K562 (cell line): ENCODE data around the gene SERPINH1. TPM values are rescaled to one million over a fixed set of nuclear protein-coding genes. Genes with fewer than 3 reads are reported as not detected.

Experiments
- ATAC-seq: fragments of 200-7000 bp; cut with Tn5 transposase; 3 replicates; pipeline ENCODE4 v1.9.1; 2020; ENCODE audit warnings: moderate library complexity
- BruUV-seq: library from RNA; stranded (reverse); fragments of 400-500 nt; replicated peaks from 2 replicates; lab custom pipeline; 2021; lab: Mats Ljungman, UMichigan
- CTCF ChIA-PET: fragments of 300-600 bp; formaldehyde crosslinking; extraction: SDS; loops from one replicate; lab custom pipeline; 2021; ENCODE audit warnings: low intra/inter-chr PET ratio; lab: Yijun Ruan, JAX
- POLR2A ChIA-PET: fragments of 300-600, 350-650 bp; sonication (Branson Sonifier 250); formaldehyde crosslinking; extraction: SDS; loops from one replicate; lab custom pipeline; 2021; ENCODE audit warnings: antibody characterized with exemption, inconsistent platforms; lab: Yijun Ruan, JAX
- DNase-seq, 4 experiments: peaks; one replicate each; pipeline versions ENCODE4 v3.0.0 to v3.0.0-alpha.2; 2011 to 2018; ENCODE audit warnings: low spot score in 3 of 4, mixed read lengths in 3 of 4; ENCODE audit errors: extremely low read depth in 1 of 4
- FAIRE-seq: peaks from 2 replicates; lab custom pipeline; 2011; peaks lifted over from hg19 to GRCh38; lab: Jason Lieb, UNC
- H2AFZ ChIP-seq: 2 replicates; pipeline ENCODE4 v1.6.0; 2011; ENCODE audit warnings: low read depth, low read length, control low read depth, inconsistent platforms
- H3K27ac ChIP-seq: fragments of 200-600 bp; 3 replicates; pipeline ENCODE4 v1.8.0; 2011; ENCODE audit warnings: low read depth, mild to moderate bottlenecking, control low read depth, inconsistent platforms, low read length, moderate library complexity, mixed read lengths; ENCODE audit errors: extremely low read depth
- H3K27me3 ChIP-seq, 2 experiments: fragments of 300-600 bp in 1 of 2; 2 replicates in 1 of 2; 3 replicates in 1 of 2; pipeline versions ENCODE4 v1.6.0 to v1.8.0; 2011; ENCODE audit warnings: inconsistent platforms in 2 of 2, low read length in 2 of 2, mild to moderate bottlenecking in 1 of 2, mixed read lengths in 1 of 2, moderate library complexity in 1 of 2; ENCODE audit not compliant: control insufficient read depth in 2 of 2, insufficient read depth in 2 of 2
- H3K36me3 ChIP-seq: fragments of 300-600 bp; 3 replicates; pipeline ENCODE4 v1.8.0; 2011; ENCODE audit warnings: mild to moderate bottlenecking, low read length, inconsistent platforms; ENCODE audit not compliant: control insufficient read depth, insufficient read depth
- H3K4me1 ChIP-seq, 2 experiments: fragments of 200-600 bp in 1 of 2; replicated peaks in 1 of 2; 2 replicates in 1 of 2; 3 replicates in 1 of 2; pipeline versions ENCODE4 v1.5.1 to v1.8.0; 2011; ENCODE audit warnings: inconsistent platforms in 2 of 2, low read length in 2 of 2, mild to moderate bottlenecking in 1 of 2, mixed read lengths in 1 of 2, moderate library complexity in 1 of 2; ENCODE audit not compliant: control insufficient read depth in 2 of 2, insufficient read depth in 2 of 2
- H3K4me2 ChIP-seq: 2 replicates; pipeline ENCODE4 v1.6.1; 2011; ENCODE audit warnings: low read length, control low read depth, inconsistent platforms, mixed read lengths; ENCODE audit not compliant: insufficient read depth
- H3K4me3 ChIP-seq: fragments of 200-600 bp; sonication (generic), shearing (Covaris generic); 2 replicates; pipeline ENCODE4 v1.5.1; 2016; ENCODE audit warnings: control low read depth, inconsistent platforms
- H3K79me2 ChIP-seq: fragments of 200-600 bp; 3 replicates; pipeline ENCODE4 v1.8.0; 2011; ENCODE audit warnings: low read length, inconsistent platforms; ENCODE audit not compliant: control insufficient read depth, insufficient read depth
- H3K9ac ChIP-seq, 2 experiments: 2 replicates each; pipeline versions ENCODE4 v1.6.0 to v1.6.1; 2011; ENCODE audit warnings: low read depth in 2 of 2, low read length in 2 of 2, control low read depth in 1 of 2, inconsistent platforms in 1 of 2, mild to moderate bottlenecking in 1 of 2, mixed read lengths in 1 of 2; ENCODE audit not compliant: insufficient read depth in 1 of 2
- H3K9me1 ChIP-seq: one replicate; pipeline ENCODE4 v1.6.0; 2011; ENCODE audit warnings: inconsistent platforms, mild to moderate bottlenecking, low read length, moderate library complexity; ENCODE audit not compliant: control insufficient read depth, insufficient read depth
- H3K9me3 ChIP-seq: replicated peaks from 2 replicates; pipeline ENCODE4 v1.5.1; 2011; ENCODE audit warnings: low read depth, low read length, inconsistent platforms; ENCODE audit not compliant: control insufficient read depth, insufficient read depth
- H4K20me1 ChIP-seq: replicated peaks from 2 replicates; pipeline ENCODE4 v1.6.1; 2011; ENCODE audit warnings: low read length, inconsistent platforms, mixed read lengths; ENCODE audit not compliant: control insufficient read depth, insufficient read depth
- CBX2 ChIP-seq: fragments of 200-600 bp; sonication (generic); IDR thresholded peaks from one replicate; pipeline ENCODE4 v1.6.1; 2012; ENCODE audit warnings: mild to moderate bottlenecking, low read length, inconsistent platforms; ENCODE audit not compliant: insufficient read depth, poor library complexity, severe bottlenecking
- ESRRA ChIP-seq: fragments of 450-650 bp; IDR thresholded peaks from 2 replicates; pipeline ENCODE4 v1.6.1; 2014; ENCODE audit warnings: low read depth, mild to moderate bottlenecking, moderate library complexity, borderline replicate concordance
- ILK ChIP-seq: fragments of 450-650 bp; IDR thresholded peaks from 2 replicates; pipeline ENCODE4 v1.6.1; 2016; ENCODE audit warnings: missing genetic modification characterization, low read depth, mild to moderate bottlenecking, missing compliant biosample characterization, moderate library complexity, borderline replicate concordance
- NFIC ChIP-seq: fragments of 450-650 bp; IDR thresholded peaks from 2 replicates; pipeline ENCODE4 v1.6.1; 2017; ENCODE audit warnings: mild to moderate bottlenecking, inconsistent platforms
- PML ChIP-seq: IDR thresholded peaks from 2 replicates; pipeline ENCODE4 v1.6.1; 2012; ENCODE audit warnings: low read length, inconsistent platforms
- POLR2AphosphoS5 ChIP-seq: IDR thresholded peaks from 2 replicates; pipeline ENCODE4 v1.6.1; 2011; ENCODE audit warnings: mild to moderate bottlenecking, low read depth, low read length, moderate library complexity; ENCODE audit not compliant: control insufficient read depth, insufficient read depth
- PTBP1 ChIP-seq: fragments of 200-400 bp; formaldehyde crosslinking; IDR thresholded peaks from 2 replicates; pipeline ENCODE4 v1.6.1; 2017; ENCODE audit warnings: low read depth, low read length
- RBFOX2 ChIP-seq: fragments of 200-400 bp; formaldehyde crosslinking; IDR thresholded peaks from 2 replicates; pipeline ENCODE4 v1.6.1; 2017; ENCODE audit warnings: low read depth, mild to moderate bottlenecking, low read length, moderate library complexity
- SMARCE1 ChIP-seq: fragments of 450-650 bp; IDR thresholded peaks from 2 replicates; pipeline ENCODE4 v1.7.1; 2016; ENCODE audit warnings: mild to moderate bottlenecking
- STAT5A ChIP-seq: IDR thresholded peaks from 2 replicates; pipeline ENCODE4 v1.6.1; 2012; ENCODE audit warnings: low read length, inconsistent platforms, borderline replicate concordance
- TBL1XR1 ChIP-seq, 2 experiments: IDR thresholded peaks; 2 replicates each; pipeline ENCODE4 v1.6.1; 2012; ENCODE audit warnings: improper control_type of control experiment in 2 of 2, low read length in 2 of 2, mild to moderate bottlenecking in 1 of 2
- ZBTB1 ChIP-seq: sonication (generic); formaldehyde crosslinking; IDR thresholded peaks from 2 replicates; pipeline ENCODE4 v1.8.1; 2023; ENCODE audit warnings: missing genetic modification reagents, low read depth, mild to moderate bottlenecking, borderline replicate concordance
- ZFP30 ChIP-seq: fragments of 250-450 bp; sonication (Bioruptor Pico); IDR thresholded peaks from 2 replicates; pipeline ENCODE4 v1.8.0; 2022; ENCODE audit warnings: moderate library complexity, mild to moderate bottlenecking, inconsistent platforms, borderline replicate concordance
- ZNF263 ChIP-seq: sonication (generic); formaldehyde crosslinking; IDR thresholded peaks from 2 replicates; pipeline ENCODE4 v1.8.0; 2022; ENCODE audit warnings: mild to moderate bottlenecking, missing genetic modification reagents, borderline replicate concordance
- ZNF354B ChIP-seq: fragments of 250-450 bp; sonication (Bioruptor Pico); IDR thresholded peaks from 2 replicates; pipeline ENCODE4 v1.4.0; 2020
- ZNF766 ChIP-seq: fragments of 200-800 bp; sonication (Bioruptor generic); conservative IDR thresholded peaks from 2 replicates; pipeline ENCODE4 v1.6.1; 2016; ENCODE audit warnings: missing genetic modification characterization, missing compliant biosample characterization
- WGBS: fragments of 100-300 bp; shearing (Covaris generic); methylation state at CpG from one replicate; pipeline ENCODE4 v1.1.6; 2016; ENCODE audit warnings: low coverage, mixed read lengths; ENCODE audit not compliant: insufficient coverage; ENCODE audit errors: missing lambda C conversion rate; 5-methylcytosine and 5-hydroxymethylcytosine counted together
- in situ Hi-C: fragments of 300-500 bp; cut with MboI; formaldehyde crosslinking; loops from 4 replicates; pipeline ENCODE4 v1.15.0; 2018; ENCODE audit warnings: inconsistent platforms, mixed read lengths
- intact Hi-C: fragments of 100-400 bp; cut with micrococcal nuclease; formaldehyde crosslinking; loops from 2 replicates; pipeline ENCODE4 v1.14.2; 2022
- polyA plus RNA-seq, 8 experiments: library from polyadenylated mRNA; depleted of rRNA in 4 of 8; stranded (reverse) in 5 of 8; unstranded in 3 of 8; fragments of >200 nt; fragmentation: Nextera tagmentation in 2 of 8; fragmentation: Illumina TruSeq in 1 of 8; extraction: Ambion mirVana in 2 of 8; extraction: Trizol in 1 of 8; gene quantifications; 2 replicates each; pipeline versions ENCODE4 v1.2.1 to v1.2.3, GENCODE V29; 2011 to 2014; ENCODE audit warnings: inconsistent platforms in 1 of 8, missing spikeins in 1 of 8
- total RNA-seq, 7 experiments: library from RNA; depleted of rRNA in 6 of 7; stranded (reverse); fragments of >200 nt in 6 of 7; fragmentation: Illumina TruSeq in 2 of 7; extraction: Trizol in 2 of 7; gene quantifications; 2 replicates each; pipeline versions ENCODE4 v1.2.1 to v1.2.3, GENCODE V29; 2011 to 2021; ENCODE audit warnings: low replicate concordance in 1 of 7
- TF ChIP-seq, protein P1 (sequence below): fragments of 450-650 bp; formaldehyde crosslinking; IDR thresholded peaks from 2 replicates; pipeline ENCODE4 v1.4.0; 2022; ENCODE audit warnings: missing genetic modification characterization
- TF ChIP-seq, protein P2 (sequence below): fragments of 250-450 bp; sonication (Bioruptor Pico); IDR thresholded peaks from 2 replicates; pipeline ENCODE4 v1.8.0; 2022; ENCODE audit warnings: moderate library complexity, mild to moderate bottlenecking, inconsistent platforms

The SERPINH1 gene
- total and polyA plus RNA-seq, 9 of the 15 experiments (the other 6 are each of a cell fraction or from before 2014, with no cell fraction given): 2.8 to 106 (median 67.9) TPM

DNA sequence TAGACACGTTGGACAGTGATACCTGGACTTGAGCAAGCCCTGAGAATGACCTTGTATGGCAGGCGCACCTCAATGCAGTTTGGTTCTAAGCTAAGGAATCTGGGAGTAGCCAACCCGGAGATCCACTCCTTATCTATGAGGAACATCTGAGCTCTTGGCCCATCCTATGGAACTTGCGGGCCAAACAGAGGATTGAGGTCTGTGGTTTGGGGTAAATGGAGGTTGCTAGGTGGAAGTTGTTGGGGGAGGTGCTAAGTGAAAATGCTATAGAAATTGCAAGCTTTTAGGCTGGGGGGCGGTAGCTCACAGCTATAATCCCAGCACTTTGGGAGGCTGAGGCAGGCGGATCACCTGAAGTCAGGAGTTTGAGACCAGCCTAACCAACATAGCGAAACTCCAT, 45.2 kb upstream of the SERPINH1 start (continued):
- peak; percentile 45; the same call in 1 of the 2 replicates for TF ChIP-seq ZNF766 (CRISPR knock-in tag)
- no peak for TF ChIP-seq ZNF263
- TF ChIP-seq ESRRA: peak; percentile 89; the same call in 1 of the 2 replicates
- TF ChIP-seq, protein P1, sequence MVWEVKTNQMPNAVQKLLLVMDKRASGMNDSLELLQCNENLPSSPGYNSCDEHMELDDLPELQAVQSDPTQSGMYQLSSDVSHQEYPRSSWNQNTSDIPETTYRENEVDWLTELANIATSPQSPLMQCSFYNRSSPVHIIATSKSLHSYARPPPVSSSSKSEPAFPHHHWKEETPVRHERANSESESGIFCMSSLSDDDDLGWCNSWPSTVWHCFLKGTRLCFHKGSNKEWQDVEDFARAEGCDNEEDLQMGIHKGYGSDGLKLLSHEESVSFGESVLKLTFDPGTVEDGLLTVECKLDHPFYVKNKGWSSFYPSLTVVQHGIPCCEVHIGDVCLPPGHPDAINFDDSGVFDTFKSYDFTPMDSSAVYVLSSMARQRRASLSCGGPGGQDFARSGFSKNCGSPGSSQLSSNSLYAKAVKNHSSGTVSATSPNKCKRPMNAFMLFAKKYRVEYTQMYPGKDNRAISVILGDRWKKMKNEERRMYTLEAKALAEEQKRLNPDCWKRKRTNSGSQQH: no peak
- TF ChIP-seq RBFOX2: no peak
- TF ChIP-seq ILK (tag): no peak
- peak; percentile 52; the same call in 1 of the 2 replicates for TF ChIP-seq SMARCE1

DNA sequence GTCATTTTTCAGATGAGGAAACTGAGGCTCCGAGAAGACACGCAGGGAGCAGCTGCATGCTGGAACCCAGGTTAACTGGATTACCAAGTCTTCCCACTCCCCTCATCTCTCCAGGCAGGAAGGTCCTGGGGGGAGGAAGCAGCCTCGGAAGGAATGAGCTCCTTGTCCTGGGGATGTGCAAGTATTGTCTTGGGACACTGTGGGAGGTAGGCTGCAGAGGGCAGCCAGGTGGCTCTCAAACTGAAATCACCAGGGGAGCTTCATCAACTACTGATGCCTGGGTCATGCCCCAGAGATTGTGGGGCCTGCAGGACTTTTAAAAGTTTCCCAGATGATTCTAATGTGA, 43.9 kb upstream of the SERPINH1 start:
- H3K27ac ChIP-seq: no peak overlapping the region
- H2AFZ ChIP-seq: no peak overlapping the region
- 79% methylated on average over 3 of the region's 3 CpGs for WGBS
- H3K4me2 ChIP-seq: no peak overlapping the region
- H3K9ac ChIP-seq: peak overlapping the region in 1 of 2 experiments; percentile 77; a peak in 1 of 4 replicates
- intact Hi-C loops (no loop called here), in situ Hi-C loops (no loop called here)
- FAIRE-seq (no peak), ATAC-seq (no peak), DNase-seq (no peak)
- POLR2A ChIA-PET: interaction anchor here (0.6 to 1.6 kb wide), 3 partner anchors 12 to 31 kb away, joined by 3 to 4 read pairs (median 4); no protein-coding TSS in a partner anchor
- TF ChIP-seq CBX2 (no peak), ZFP30 (no peak), ZNF354B (no peak), TBL1XR1 (IDR thresholded peaks at IDR 0.05; ENCODE audit: low read length in 2 of 2) (no peak), PTBP1 (no peak), PML (no peak), POLR2AphosphoS5 (no peak), NFIC (no peak), STAT5A (no peak), ZBTB1 (CRISPR knock-in tag) (no peak)
- TF ChIP-seq, protein P2, sequence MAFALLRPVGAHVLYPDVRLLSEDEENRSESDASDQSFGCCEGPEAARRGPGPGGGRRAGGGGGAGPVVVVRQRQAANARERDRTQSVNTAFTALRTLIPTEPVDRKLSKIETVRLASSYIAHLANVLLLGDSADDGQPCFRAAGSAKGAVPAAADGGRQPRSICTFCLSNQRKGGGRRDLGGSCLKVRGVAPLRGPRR: no peak
- no TSS peak for BruUV-seq
- CTCF ChIA-PET: no interaction called here
- no peaks in the 10 kb centered on the region for H3K9me1 ChIP-seq
- H3K79me2 ChIP-seq: no peaks in the 10 kb centered on the region
- H3K4me1 ChIP-seq: peaks cover 10 to 33% of the 10 kb centered on the region in 2 experiments
- H3K4me3 ChIP-seq: no peak overlapping the region
- peaks cover 7% of the 10 kb centered on the region; the same call in 1 of the 2 replicates for H4K20me1 ChIP-seq
- no peaks in the 10 kb centered on the region for H3K9me3 ChIP-seq
- H3K36me3 ChIP-seq: no peaks in the 10 kb centered on the region
- H3K27me3 ChIP-seq: no peaks in the 10 kb centered on the region
